Measurements from ENCODE around the gene CLEC18A. TPM values are rescaled to one million over a fixed set of nuclear protein-coding genes. Genes with fewer than 3 reads are reported as not detected.

CLEC18A gene
- total RNA-seq, 1 donor from 2014 or later: 4.5 TPM

GRCh38 chr16:69909043-69909442 lies 42.1 kb upstream of the CLEC18A start:
- peaks cover 24% of the 10 kb centered on the region for H3K4me1 Mint-ChIP-seq (ENCODE audit: low read depth)
- no peak for DNase-seq (ENCODE audit: low spot score)
- no peak overlapping the region for H3K4me3 Mint-ChIP-seq (ENCODE audit: unreplicated experiment)
- H3K27ac Mint-ChIP-seq (ENCODE audit: unreplicated experiment): no peak overlapping the region
- no peak for TF ChIP-seq CTCF (IDR thresholded peaks at IDR 0.05)
- peaks cover 4% of the 10 kb centered on the region for H3K36me3 Mint-ChIP-seq (ENCODE audit: low read depth)
- H3K27me3 Mint-ChIP-seq (ENCODE audit: low read depth): no peaks in the 10 kb centered on the region
- no peaks in the 10 kb centered on the region for H3K9me3 Mint-ChIP-seq (ENCODE audit: low read depth)

GRCh38 chr16:69909760-69910159 lies 41.4 kb upstream of the CLEC18A start:
- H3K4me3 Mint-ChIP-seq (ENCODE audit: unreplicated experiment): no peak overlapping the region
- H3K36me3 Mint-ChIP-seq (ENCODE audit: low read depth): peaks cover 4% of the 10 kb centered on the region
- H3K9me3 Mint-ChIP-seq (ENCODE audit: low read depth): no peaks in the 10 kb centered on the region

GRCh38 chr16:69910964-69911363 lies 40.2 kb upstream of the CLEC18A start:
- no peak overlapping the region for H3K4me3 Mint-ChIP-seq (ENCODE audit: unreplicated experiment)
- DNase-seq (ENCODE audit: low spot score): no peak
- H3K9me3 Mint-ChIP-seq (ENCODE audit: low read depth): no peaks in the 10 kb centered on the region
- H3K27ac Mint-ChIP-seq (ENCODE audit: unreplicated experiment): no peak overlapping the region
- no peaks in the 10 kb centered on the region for H3K27me3 Mint-ChIP-seq (ENCODE audit: low read depth)
- H3K36me3 Mint-ChIP-seq (ENCODE audit: low read depth): peaks cover 4% of the 10 kb centered on the region
- peaks cover 13% of the 10 kb centered on the region for H3K4me1 Mint-ChIP-seq (ENCODE audit: low read depth)
- TF ChIP-seq CTCF (IDR thresholded peaks at IDR 0.05): no peak

More at GRCh38 chr16:69909760-69910159, 41.4 kb upstream of the CLEC18A start:
- no peak for DNase-seq (ENCODE audit: low spot score)
- peaks cover 21% of the 10 kb centered on the region for H3K4me1 Mint-ChIP-seq (ENCODE audit: low read depth)
- no peaks in the 10 kb centered on the region for H3K27me3 Mint-ChIP-seq (ENCODE audit: low read depth)
- no peak for TF ChIP-seq CTCF (IDR thresholded peaks at IDR 0.05)
- no peak overlapping the region for H3K27ac Mint-ChIP-seq (ENCODE audit: unreplicated experiment)

GRCh38 chr16:69916462-69916861 lies 34.7 kb upstream of the CLEC18A start:
- DNase-seq (ENCODE audit: low spot score): no peak
- no peaks in the 10 kb centered on the region for H3K27me3 Mint-ChIP-seq (ENCODE audit: low read depth)
- peak overlapping the region; percentile 70 for H3K27ac Mint-ChIP-seq (ENCODE audit: unreplicated experiment)
- no peak for TF ChIP-seq CTCF (IDR thresholded peaks at IDR 0.05)
- no peak overlapping the region for H3K4me3 Mint-ChIP-seq (ENCODE audit: unreplicated experiment)
- H3K36me3 Mint-ChIP-seq (ENCODE audit: low read depth): no peaks in the 10 kb centered on the region
- H3K4me1 Mint-ChIP-seq (ENCODE audit: low read depth): peaks cover 30% of the 10 kb centered on the region
- no peaks in the 10 kb centered on the region for H3K9me3 Mint-ChIP-seq (ENCODE audit: low read depth)

- H3K4me3 Mint-ChIP-seq (ENCODE audit: unreplicated experiment): peak overlapping the region; percentile 66
- H3K27ac Mint-ChIP-seq (ENCODE audit: unreplicated experiment): peak overlapping the region; percentile 97
- peaks cover 37% of the 10 kb centered on the region for H3K4me1 Mint-ChIP-seq (ENCODE audit: low read depth)
- TF ChIP-seq CTCF (IDR thresholded peaks at IDR 0.05): no peak
- no peaks in the 10 kb centered on the region for H3K27me3 Mint-ChIP-seq (ENCODE audit: low read depth)
- no peak for DNase-seq (ENCODE audit: low spot score)
- H3K9me3 Mint-ChIP-seq (ENCODE audit: low read depth): no peaks in the 10 kb centered on the region
- peaks cover 1% of the 10 kb centered on the region for H3K36me3 Mint-ChIP-seq (ENCODE audit: low read depth)
Observed at GRCh38 chr16:69917311-69917710, 33.8 kb upstream of the CLEC18A start.
